ENCODE results near the gene DISP2.

Gene DISP2

DNA sequence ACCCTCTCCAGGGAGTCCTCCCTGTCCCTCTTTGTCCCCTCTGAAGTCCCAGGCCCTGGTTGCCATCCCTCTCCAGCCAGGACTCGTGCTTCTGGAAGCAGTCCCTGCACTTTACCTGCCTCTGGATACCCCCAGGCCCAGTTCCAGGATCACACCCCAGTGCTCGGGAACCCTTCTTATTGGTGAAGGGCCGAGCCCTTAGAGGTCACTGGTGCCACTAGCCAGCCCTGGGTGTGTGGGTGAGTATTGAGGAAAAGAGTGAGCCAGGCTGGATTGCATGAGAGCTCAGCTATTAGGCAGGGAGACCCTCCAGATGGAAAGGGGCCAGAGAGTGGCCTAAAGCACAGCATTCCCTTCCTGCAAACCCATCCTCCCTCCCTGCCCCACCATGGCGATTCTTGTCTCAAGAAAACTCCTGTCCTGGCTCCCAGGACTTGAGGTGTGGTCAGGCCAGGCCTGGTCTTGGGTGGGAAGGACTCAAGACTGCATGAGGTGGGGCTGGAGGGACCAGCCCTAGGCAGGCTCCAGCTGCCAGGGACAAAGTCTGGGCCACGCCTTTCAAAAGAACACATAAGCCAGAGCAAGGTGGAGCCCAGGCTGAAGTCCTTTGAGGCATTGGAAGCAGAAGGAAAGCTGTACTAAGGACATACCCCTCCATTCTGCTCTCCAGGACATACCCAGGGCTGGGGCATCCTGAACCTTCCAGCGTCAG is 12.0 kb upstream of the DISP2 start:
- TF ChIP-seq, protein P1, sequence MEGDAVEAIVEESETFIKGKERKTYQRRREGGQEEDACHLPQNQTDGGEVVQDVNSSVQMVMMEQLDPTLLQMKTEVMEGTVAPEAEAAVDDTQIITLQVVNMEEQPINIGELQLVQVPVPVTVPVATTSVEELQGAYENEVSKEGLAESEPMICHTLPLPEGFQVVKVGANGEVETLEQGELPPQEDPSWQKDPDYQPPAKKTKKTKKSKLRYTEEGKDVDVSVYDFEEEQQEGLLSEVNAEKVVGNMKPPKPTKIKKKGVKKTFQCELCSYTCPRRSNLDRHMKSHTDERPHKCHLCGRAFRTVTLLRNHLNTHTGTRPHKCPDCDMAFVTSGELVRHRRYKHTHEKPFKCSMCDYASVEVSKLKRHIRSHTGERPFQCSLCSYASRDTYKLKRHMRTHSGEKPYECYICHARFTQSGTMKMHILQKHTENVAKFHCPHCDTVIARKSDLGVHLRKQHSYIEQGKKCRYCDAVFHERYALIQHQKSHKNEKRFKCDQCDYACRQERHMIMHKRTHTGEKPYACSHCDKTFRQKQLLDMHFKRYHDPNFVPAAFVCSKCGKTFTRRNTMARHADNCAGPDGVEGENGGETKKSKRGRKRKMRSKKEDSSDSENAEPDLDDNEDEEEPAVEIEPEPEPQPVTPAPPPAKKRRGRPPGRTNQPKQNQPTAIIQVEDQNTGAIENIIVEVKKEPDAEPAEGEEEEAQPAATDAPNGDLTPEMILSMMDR (IDR thresholded peaks at IDR 0.05; ENCODE audit: low read depth, low read length, missing control alignments) = no peak
- no peak overlapping the region for H3K4me3 ChIP-seq (ENCODE audit: low read depth, low read length)
- in situ Hi-C loops (cut with HindIII; ENCODE audit: low sequenced_read_pairs) = no loop called here
- DNase-seq (ENCODE audit: low read depth) = no peak

DNA sequence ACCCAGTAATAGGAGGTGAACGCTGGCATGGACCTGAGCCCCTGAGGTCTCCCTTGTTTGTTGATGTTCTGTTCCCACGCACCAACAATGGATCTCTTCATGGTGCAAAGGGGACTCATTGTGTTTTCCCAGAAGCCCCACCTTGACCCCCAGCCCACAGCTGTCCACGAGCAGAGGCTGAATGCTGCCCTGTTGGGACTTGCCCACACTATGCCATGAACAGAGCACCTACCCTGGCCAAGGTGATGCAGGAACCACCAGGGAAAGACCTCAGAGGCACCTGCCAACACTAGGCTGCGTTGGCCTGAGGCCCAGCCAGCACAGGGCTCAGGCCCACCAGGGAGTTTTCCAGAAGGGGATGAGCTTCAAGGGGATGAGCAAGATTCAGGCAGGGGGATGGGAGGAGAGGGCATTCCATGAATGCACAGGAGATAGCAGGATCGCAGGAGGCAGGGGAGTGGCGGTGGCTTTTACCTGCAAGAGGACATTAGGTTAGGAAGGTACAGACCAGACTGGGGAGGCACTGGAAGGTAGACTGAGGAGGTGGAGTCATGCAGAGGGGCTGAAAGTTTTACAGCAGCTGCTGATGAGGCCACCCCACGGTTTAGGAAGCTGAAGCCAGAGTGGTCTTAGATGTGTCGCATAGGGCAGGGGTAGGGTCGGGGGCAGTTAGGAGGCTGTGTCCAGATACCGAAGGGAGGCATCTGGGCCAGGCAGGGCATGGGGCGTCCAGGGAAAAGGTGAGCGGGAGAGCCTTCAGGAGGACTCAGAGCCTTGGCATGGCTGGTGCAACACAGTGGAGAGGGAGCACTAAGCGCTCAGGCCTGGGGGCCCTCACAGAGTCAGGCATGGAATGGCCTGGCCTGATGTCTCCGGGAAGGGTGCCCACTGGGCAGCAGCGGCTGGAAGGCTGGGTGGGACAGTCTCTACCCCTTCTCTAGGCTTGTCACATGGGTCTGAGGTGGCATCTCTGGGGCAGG is 11.2 kb upstream of the DISP2 start:
- H3K4me3 ChIP-seq (ENCODE audit: low read depth, low read length) = no peak overlapping the region
- TF ChIP-seq, protein P1 (IDR thresholded peaks at IDR 0.05; ENCODE audit: low read depth, low read length, missing control alignments) = no peak
- no peak for DNase-seq (ENCODE audit: low read depth)
- in situ Hi-C loops (cut with HindIII; ENCODE audit: low sequenced_read_pairs) = no loop called here

DNA sequence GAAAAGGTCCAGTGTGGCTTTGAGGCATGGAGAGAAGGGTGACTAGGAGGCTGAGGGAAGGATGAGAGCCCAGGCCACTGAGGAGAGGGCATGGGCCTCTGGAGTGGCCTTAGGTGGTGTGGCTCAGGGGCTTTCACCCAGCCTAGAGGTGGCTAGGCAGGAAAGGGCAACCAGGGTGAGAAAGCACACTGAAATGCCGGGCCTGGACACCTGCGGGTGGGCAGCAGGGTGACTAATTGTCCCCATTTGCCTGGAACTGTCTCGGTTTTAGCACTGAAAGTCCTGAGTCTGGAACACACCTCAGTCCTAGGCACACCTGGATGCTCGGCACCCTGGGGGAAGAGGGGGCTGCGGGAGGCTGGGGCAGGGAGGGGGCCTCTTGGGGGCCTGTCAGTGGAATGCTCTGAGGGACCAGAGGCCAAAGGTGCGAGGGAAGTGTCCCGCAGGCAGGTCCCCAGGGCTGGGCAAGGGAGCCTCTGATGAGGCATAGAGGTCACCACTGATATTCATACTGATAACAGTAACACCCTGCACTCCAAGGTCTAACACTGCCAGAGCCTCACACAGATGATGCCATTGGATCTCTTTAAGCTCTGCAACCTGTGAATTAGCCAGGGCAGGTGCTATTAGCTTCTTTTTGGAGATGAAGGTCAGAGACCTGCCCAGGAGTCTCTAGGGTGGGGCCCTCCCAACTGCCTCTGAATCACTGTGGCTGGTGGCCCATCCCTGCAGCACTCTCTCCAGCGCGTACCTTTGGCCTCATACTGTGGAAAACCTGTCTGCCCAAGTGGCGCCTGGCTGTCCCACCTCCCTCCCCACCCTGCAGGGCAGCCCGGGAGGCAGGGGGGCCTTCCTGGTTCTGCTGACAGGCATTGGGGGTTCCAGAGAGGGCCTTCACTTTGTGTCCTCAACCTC is 10.2 kb upstream of the DISP2 start:
- TF ChIP-seq, protein P1 (IDR thresholded peaks at IDR 0.05; ENCODE audit: low read depth, low read length, missing control alignments) = no peak
- no peak overlapping the region for H3K4me3 ChIP-seq (ENCODE audit: low read depth, low read length)
- in situ Hi-C loops (cut with HindIII; ENCODE audit: low sequenced_read_pairs) = no loop called here
- DNase-seq (ENCODE audit: low read depth) = no peak

- DNase-seq (ENCODE audit: low read depth) = no peak
- H3K4me3 ChIP-seq (ENCODE audit: low read depth, low read length) = no peak overlapping the region
- TF ChIP-seq, protein P1 (IDR thresholded peaks at IDR 0.05; ENCODE audit: low read depth, low read length, missing control alignments) = no peak
- in situ Hi-C loops (cut with HindIII; ENCODE audit: low sequenced_read_pairs) = no loop called here
Observed at GRCh38 chr15:40348474-40348870, 9.5 kb upstream of the DISP2 start.

- TF ChIP-seq, protein P1 (IDR thresholded peaks at IDR 0.05; ENCODE audit: low read depth, low read length, missing control alignments) = no peak
- no peak overlapping the region for H3K4me3 ChIP-seq (ENCODE audit: low read depth, low read length)
- DNase-seq (ENCODE audit: low read depth) = no peak
- in situ Hi-C loops (cut with HindIII; ENCODE audit: low sequenced_read_pairs) = no loop called here
Observed at GRCh38 chr15:40349163-40349562, 8.9 kb upstream of the DISP2 start.
